K562 (cell line): ENCODE data around the gene GDNF. TPM values are rescaled to one million over a fixed set of nuclear protein-coding genes. Genes with fewer than 3 reads are reported as not detected.

Source experiments
- ATAC-seq: fragments of 200-7000 bp; cut with Tn5 transposase; 3 replicates; pipeline ENCODE4 v1.9.1; 2020; ENCODE audit warnings: moderate library complexity
- BruUV-seq: library from RNA; stranded (reverse); fragments of 400-500 nt; replicated peaks from 2 replicates; lab custom pipeline; 2021; lab: Mats Ljungman, UMichigan
- CTCF ChIA-PET: fragments of 300-600 bp; formaldehyde crosslinking; extraction: SDS; loops from one replicate; lab custom pipeline; 2021; ENCODE audit warnings: low intra/inter-chr PET ratio; lab: Yijun Ruan, JAX
- POLR2A ChIA-PET: fragments of 300-600, 350-650 bp; sonication (Branson Sonifier 250); formaldehyde crosslinking; extraction: SDS; loops from one replicate; lab custom pipeline; 2021; ENCODE audit warnings: antibody characterized with exemption, inconsistent platforms; lab: Yijun Ruan, JAX
- DNase-seq, 4 experiments: peaks; one replicate each; pipeline versions ENCODE4 v3.0.0 to v3.0.0-alpha.2; 2011 to 2018; ENCODE audit warnings: low spot score in 3 of 4, mixed read lengths in 3 of 4; ENCODE audit errors: extremely low read depth in 1 of 4
- FAIRE-seq: peaks from 2 replicates; lab custom pipeline; 2011; peaks lifted over from hg19 to GRCh38; lab: Jason Lieb, UNC
- H2AFZ ChIP-seq: 2 replicates; pipeline ENCODE4 v1.6.0; 2011; ENCODE audit warnings: low read depth, low read length, control low read depth, inconsistent platforms
- H3K27ac ChIP-seq: fragments of 200-600 bp; 3 replicates; pipeline ENCODE4 v1.8.0; 2011; ENCODE audit warnings: low read depth, mild to moderate bottlenecking, control low read depth, inconsistent platforms, low read length, moderate library complexity, mixed read lengths; ENCODE audit errors: extremely low read depth
- H3K27me3 ChIP-seq, 2 experiments: fragments of 300-600 bp in 1 of 2; 2 replicates in 1 of 2; 3 replicates in 1 of 2; pipeline versions ENCODE4 v1.6.0 to v1.8.0; 2011; ENCODE audit warnings: inconsistent platforms in 2 of 2, low read length in 2 of 2, mild to moderate bottlenecking in 1 of 2, mixed read lengths in 1 of 2, moderate library complexity in 1 of 2; ENCODE audit not compliant: control insufficient read depth in 2 of 2, insufficient read depth in 2 of 2
- H3K36me3 ChIP-seq: fragments of 300-600 bp; 3 replicates; pipeline ENCODE4 v1.8.0; 2011; ENCODE audit warnings: mild to moderate bottlenecking, low read length, inconsistent platforms; ENCODE audit not compliant: control insufficient read depth, insufficient read depth
- H3K4me1 ChIP-seq, 2 experiments: fragments of 200-600 bp in 1 of 2; replicated peaks in 1 of 2; 2 replicates in 1 of 2; 3 replicates in 1 of 2; pipeline versions ENCODE4 v1.5.1 to v1.8.0; 2011; ENCODE audit warnings: inconsistent platforms in 2 of 2, low read length in 2 of 2, mild to moderate bottlenecking in 1 of 2, mixed read lengths in 1 of 2, moderate library complexity in 1 of 2; ENCODE audit not compliant: control insufficient read depth in 2 of 2, insufficient read depth in 2 of 2
- H3K4me2 ChIP-seq: 2 replicates; pipeline ENCODE4 v1.6.1; 2011; ENCODE audit warnings: low read length, control low read depth, inconsistent platforms, mixed read lengths; ENCODE audit not compliant: insufficient read depth
- H3K4me3 ChIP-seq: fragments of 200-600 bp; sonication (generic), shearing (Covaris generic); 2 replicates; pipeline ENCODE4 v1.5.1; 2016; ENCODE audit warnings: control low read depth, inconsistent platforms
- H3K79me2 ChIP-seq: fragments of 200-600 bp; 3 replicates; pipeline ENCODE4 v1.8.0; 2011; ENCODE audit warnings: low read length, inconsistent platforms; ENCODE audit not compliant: control insufficient read depth, insufficient read depth
- H3K9ac ChIP-seq, 2 experiments: 2 replicates each; pipeline versions ENCODE4 v1.6.0 to v1.6.1; 2011; ENCODE audit warnings: low read depth in 2 of 2, low read length in 2 of 2, control low read depth in 1 of 2, inconsistent platforms in 1 of 2, mild to moderate bottlenecking in 1 of 2, mixed read lengths in 1 of 2; ENCODE audit not compliant: insufficient read depth in 1 of 2
- H3K9me1 ChIP-seq: one replicate; pipeline ENCODE4 v1.6.0; 2011; ENCODE audit warnings: inconsistent platforms, mild to moderate bottlenecking, low read length, moderate library complexity; ENCODE audit not compliant: control insufficient read depth, insufficient read depth
- H3K9me3 ChIP-seq: replicated peaks from 2 replicates; pipeline ENCODE4 v1.5.1; 2011; ENCODE audit warnings: low read depth, low read length, inconsistent platforms; ENCODE audit not compliant: control insufficient read depth, insufficient read depth
- H4K20me1 ChIP-seq: replicated peaks from 2 replicates; pipeline ENCODE4 v1.6.1; 2011; ENCODE audit warnings: low read length, inconsistent platforms, mixed read lengths; ENCODE audit not compliant: control insufficient read depth, insufficient read depth
- GABPA ChIP-seq: fragments of 200-800 bp; sonication (Bioruptor generic); conservative IDR thresholded peaks from 2 replicates; pipeline ENCODE4 v1.6.1; 2016; ENCODE audit warnings: low read depth, missing genetic modification characterization, missing compliant biosample characterization
- MAZ ChIP-seq, 2 experiments: fragments of 450-650 bp in 1 of 2; sonication (generic) in 1 of 2; formaldehyde crosslinking; IDR thresholded peaks in 1 of 2; conservative IDR thresholded peaks in 1 of 2; 2 replicates each; pipeline versions ENCODE4 v1.4.0 to v1.5.0; 2020; ENCODE audit warnings: mild to moderate bottlenecking in 1 of 2, missing genetic modification reagents in 1 of 2
- POLR3A ChIP-seq: IDR thresholded peaks from 2 replicates; pipeline ENCODE4 v1.6.1; 2011; ENCODE audit warnings: borderline replicate concordance, mild to moderate bottlenecking, moderate library complexity; ENCODE audit not compliant: insufficient read length, insufficient read depth; ENCODE audit errors: extremely low read depth
- TGIF2 ChIP-seq: sonication (generic); formaldehyde crosslinking; IDR thresholded peaks from 2 replicates; pipeline ENCODE4 v1.8.1; 2022; ENCODE audit warnings: mild to moderate bottlenecking, missing genetic modification reagents, moderate library complexity
- XRCC4 ChIP-seq: IDR thresholded peaks from one replicate; pipeline ENCODE4 v1.6.1; 2011; ENCODE audit not compliant: insufficient read depth, insufficient read length; ENCODE audit errors: extremely low read depth
- ZC3H11A ChIP-seq: IDR thresholded peaks from 2 replicates; pipeline ENCODE4 v1.6.1; 2012; ENCODE audit warnings: low read depth, low read length, improper control_type of control experiment
- ZNF146 ChIP-seq: IDR thresholded peaks from one replicate; pipeline ENCODE4 v1.6.1; 2018; ENCODE audit warnings: missing compliant biosample characterization; ENCODE audit not compliant: unreplicated experiment
- ZNF445 ChIP-seq: fragments of 250-450 bp; sonication (Bioruptor Pico); IDR thresholded peaks from 2 replicates; pipeline ENCODE4 v1.4.0; 2020; ENCODE audit warnings: low read depth, mild to moderate bottlenecking, moderate library complexity
- WGBS: fragments of 100-300 bp; shearing (Covaris generic); methylation state at CpG from one replicate; pipeline ENCODE4 v1.1.6; 2016; ENCODE audit warnings: low coverage, mixed read lengths; ENCODE audit not compliant: insufficient coverage; ENCODE audit errors: missing lambda C conversion rate; 5-methylcytosine and 5-hydroxymethylcytosine counted together
- in situ Hi-C: fragments of 300-500 bp; cut with MboI; formaldehyde crosslinking; loops from 4 replicates; pipeline ENCODE4 v1.15.0; 2018; ENCODE audit warnings: inconsistent platforms, mixed read lengths
- intact Hi-C: fragments of 100-400 bp; cut with micrococcal nuclease; formaldehyde crosslinking; loops from 2 replicates; pipeline ENCODE4 v1.14.2; 2022
- polyA plus RNA-seq, 8 experiments: library from polyadenylated mRNA; depleted of rRNA in 4 of 8; stranded (reverse) in 5 of 8; unstranded in 3 of 8; fragments of >200 nt; fragmentation: Nextera tagmentation in 2 of 8; fragmentation: Illumina TruSeq in 1 of 8; extraction: Ambion mirVana in 2 of 8; extraction: Trizol in 1 of 8; gene quantifications; 2 replicates each; pipeline versions ENCODE4 v1.2.1 to v1.2.3, GENCODE V29; 2011 to 2014; ENCODE audit warnings: inconsistent platforms in 1 of 8, missing spikeins in 1 of 8
- total RNA-seq, 7 experiments: library from RNA; depleted of rRNA in 6 of 7; stranded (reverse); fragments of >200 nt in 6 of 7; fragmentation: Illumina TruSeq in 2 of 7; extraction: Trizol in 2 of 7; gene quantifications; 2 replicates each; pipeline versions ENCODE4 v1.2.1 to v1.2.3, GENCODE V29; 2011 to 2021; ENCODE audit warnings: low replicate concordance in 1 of 7
- TF ChIP-seq, protein P1 (sequence below), 2 experiments: fragments of 200-800 bp in 1 of 2; sonication (Bioruptor generic) in 1 of 2; sonication (generic) in 1 of 2; formaldehyde crosslinking in 1 of 2; IDR thresholded peaks in 1 of 2; conservative IDR thresholded peaks in 1 of 2; 2 replicates each; pipeline versions ENCODE4 v1.5.0 to v1.6.1; 2016 to 2020; ENCODE audit warnings: missing compliant biosample characterization in 1 of 2, missing genetic modification characterization in 1 of 2, missing genetic modification reagents in 1 of 2

GDNF gene
- total and polyA plus RNA-seq, 9 of the 15 experiments (the other 6 are each of a cell fraction or from before 2014, with no cell fraction given), result not detected

DNA sequence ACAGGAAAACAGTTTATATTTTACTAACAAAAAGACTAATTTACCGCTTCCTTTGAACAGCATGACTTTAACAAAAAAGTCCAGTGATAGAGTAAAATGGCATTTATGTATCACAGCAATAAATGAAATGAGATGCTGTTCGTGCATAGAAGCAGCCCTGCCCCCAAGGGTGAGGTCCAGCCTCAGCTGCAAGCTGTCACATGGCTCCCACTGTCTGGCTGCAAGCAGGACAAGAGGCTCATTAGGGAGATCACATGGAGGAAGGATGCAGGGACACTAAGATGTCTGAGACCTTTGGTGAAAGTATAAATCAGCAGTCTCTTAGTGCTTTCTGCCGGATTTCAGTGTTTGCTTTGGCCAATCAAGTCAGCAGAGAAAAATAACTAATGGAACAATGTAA lies 23.0 kb downstream of the GDNF start:
- POLR2A ChIA-PET, result no interaction called here
- Histone ChIP-seq H2AFZ (no peak overlapping the region), H3K4me3 (no peak overlapping the region), H3K9me1 (no peaks in the 10 kb centered on the region), H3K36me3 (no peaks in the 10 kb centered on the region), H3K9ac (no peak overlapping the region), H3K9me3 (no peaks in the 10 kb centered on the region), H4K20me1 (no peaks in the 10 kb centered on the region), H3K27ac (no peak overlapping the region), H3K4me2 (no peak overlapping the region), H3K79me2 (no peaks in the 10 kb centered on the region), H3K4me1 (no peaks in the 10 kb centered on the region), H3K27me3 (peaks cover 41 to 49% of the 10 kb centered on the region in 2 experiments)
- in situ Hi-C loops, result no loop called here
- no peak for DNase-seq
- ATAC-seq, result no peak
- FAIRE-seq, result no peak
- CTCF ChIA-PET, result no interaction called here
- intact Hi-C loops, result no loop called here
- TF ChIP-seq ZNF146 (CRISPR knock-in tag) (no peak), ZC3H11A (no peak), ZNF445 (CRISPR knock-in tag) (no peak), MAZ (CRISPR knock-in tag; conservative IDR thresholded peaks at IDR 0.05 in 1 of 2, IDR thresholded peaks at IDR 0.05 in 1 of 2) (no peak), TGIF2 (CRISPR knock-in tag) (no peak), GABPA (tag) (no peak), XRCC4 (no peak), POLR3A (no peak)
- TF ChIP-seq, protein P1, sequence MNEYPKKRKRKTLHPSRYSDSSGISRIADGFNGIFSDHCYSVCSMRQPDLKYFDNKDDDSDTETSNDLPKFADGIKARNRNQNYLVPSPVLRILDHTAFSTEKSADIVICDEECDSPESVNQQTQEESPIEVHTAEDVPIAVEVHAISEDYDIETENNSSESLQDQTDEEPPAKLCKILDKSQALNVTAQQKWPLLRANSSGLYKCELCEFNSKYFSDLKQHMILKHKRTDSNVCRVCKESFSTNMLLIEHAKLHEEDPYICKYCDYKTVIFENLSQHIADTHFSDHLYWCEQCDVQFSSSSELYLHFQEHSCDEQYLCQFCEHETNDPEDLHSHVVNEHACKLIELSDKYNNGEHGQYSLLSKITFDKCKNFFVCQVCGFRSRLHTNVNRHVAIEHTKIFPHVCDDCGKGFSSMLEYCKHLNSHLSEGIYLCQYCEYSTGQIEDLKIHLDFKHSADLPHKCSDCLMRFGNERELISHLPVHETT (CRISPR knock-in tag; conservative IDR thresholded peaks at IDR 0.05 in 1 of 2, IDR thresholded peaks at IDR 0.05 in 1 of 2), result no peak
- 0% methylated on average over 3 of the region's 3 CpGs for whole genome bisulfite sequencing
- no TSS peak for BruUV-seq
